ENCODE measurements around the gene FABP1. TPM values are rescaled to one million over a fixed set of nuclear protein-coding genes. Genes with fewer than 3 reads are reported as not detected.

Gene FABP1
- total RNA-seq, 1 donor from 2014 or later: not detected

GRCh38 chr2:88131201-88131998 lies 3.5 kb upstream of the FABP1 start:
- Histone ChIP-seq H3K4me1 (no peaks in the 10 kb centered on the region), H3K27ac (no peak overlapping the region), H3K9me3 (no peaks in the 10 kb centered on the region), H3K27me3 (ENCODE audit: low read depth) (no peaks in the 10 kb centered on the region), H3K4me3 (no peak overlapping the region), H3K36me3 (no peaks in the 10 kb centered on the region)
- intact Hi-C loops (cut with DNase I): no loop called here
- DNase-seq (no peak), ATAC-seq (no peak)
- no peak for TF ChIP-seq CTCF (IDR thresholded peaks at IDR 0.05)

- Histone ChIP-seq H3K4me3 (no peak overlapping the region), H3K9me3 (no peaks in the 10 kb centered on the region), H3K27ac (no peak overlapping the region), H3K27me3 (ENCODE audit: low read depth) (peaks cover 5% of the 10 kb centered on the region), H3K4me1 (no peaks in the 10 kb centered on the region), H3K36me3 (no peaks in the 10 kb centered on the region)
- DNase-seq: no peak
- no peak for TF ChIP-seq CTCF (IDR thresholded peaks at IDR 0.05)
- intact Hi-C loops (cut with DNase I): no loop called here
- no peak for ATAC-seq
These were observed 1.6 kb upstream of the FABP1 start for GRCh38 chr2:88129313-88129959.

GRCh38 chr2:88128654-88129312 lies 921 bp upstream of the FABP1 start:
- Histone ChIP-seq H3K36me3 (no peaks in the 10 kb centered on the region), H3K9me3 (no peaks in the 10 kb centered on the region), H3K4me1 (no peaks in the 10 kb centered on the region), H3K27ac (no peak overlapping the region), H3K27me3 (ENCODE audit: low read depth) (peaks cover 10% of the 10 kb centered on the region), H3K4me3 (no peak overlapping the region)
- no peak for DNase-seq
- intact Hi-C loops (cut with DNase I): no loop called here
- ATAC-seq: no peak
- TF ChIP-seq CTCF (IDR thresholded peaks at IDR 0.05): no peak

DNA sequence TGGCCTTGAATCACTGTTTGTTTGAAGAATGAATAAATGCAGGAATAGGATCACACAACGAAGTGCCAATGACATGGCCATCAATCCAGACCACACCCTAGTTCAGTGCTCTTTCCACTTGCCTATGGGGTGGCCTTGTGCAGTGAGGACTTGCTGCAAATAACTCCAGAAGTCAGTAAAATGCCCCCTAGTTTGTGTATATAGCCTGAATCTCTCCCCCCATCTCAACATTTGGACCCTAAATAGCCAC lies 299 bp downstream of the FABP1 start:
- TF ChIP-seq CTCF (IDR thresholded peaks at IDR 0.05): no peak
- no peak overlapping the region for H3K4me3 ChIP-seq
- no peaks in the 10 kb centered on the region for H3K4me1 ChIP-seq
- no peak overlapping the region for H3K27ac ChIP-seq
- no peak for ATAC-seq
- DNase-seq: no peak
- H3K36me3 ChIP-seq: no peaks in the 10 kb centered on the region
- H3K27me3 ChIP-seq (ENCODE audit: low read depth): peaks cover 13% of the 10 kb centered on the region
- no peaks in the 10 kb centered on the region for H3K9me3 ChIP-seq
- intact Hi-C loops (cut with DNase I): no loop called here

DNA sequence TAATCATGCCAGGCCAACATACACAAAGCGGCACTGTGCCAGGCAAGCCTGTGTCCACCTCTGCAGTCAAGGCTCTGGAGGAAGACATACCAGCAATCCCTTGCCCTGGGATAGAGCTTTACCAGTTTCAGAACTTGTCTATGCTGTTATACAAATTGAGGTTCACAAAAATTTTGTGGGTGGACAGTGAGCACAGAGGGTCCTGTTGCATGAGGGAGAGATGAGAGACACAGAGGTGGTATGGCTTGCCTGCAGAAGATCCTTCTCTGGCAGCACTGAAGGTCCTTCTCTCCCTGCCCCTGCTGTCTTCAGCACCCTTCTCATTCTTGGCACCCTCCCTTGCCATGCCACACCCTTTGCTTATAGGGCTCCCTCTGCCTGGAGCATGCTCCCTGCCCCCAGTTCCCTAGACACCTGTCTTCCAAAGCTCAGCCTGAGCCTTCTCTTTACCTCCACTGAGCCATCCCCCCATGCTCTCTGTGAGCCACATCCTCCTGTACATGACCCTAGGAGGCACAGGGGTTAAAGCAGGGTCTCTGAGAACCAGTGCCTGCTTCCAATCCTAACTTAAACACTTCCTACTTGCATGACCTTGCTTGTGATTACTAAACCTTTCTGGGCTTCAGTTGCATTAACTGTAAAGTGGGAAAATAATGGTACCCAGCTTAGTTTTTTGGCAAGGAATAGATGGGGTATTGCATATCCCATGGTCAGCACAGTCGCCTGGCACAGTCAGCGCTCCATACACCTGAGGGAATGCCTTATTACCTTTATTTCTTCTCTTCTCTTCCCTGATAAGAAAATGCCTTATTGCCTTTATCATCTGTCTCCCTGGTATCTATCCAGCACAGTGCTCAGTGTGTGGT lies 857 bp downstream of the FABP1 start:
- Histone ChIP-seq H3K36me3 (no peaks in the 10 kb centered on the region), H3K4me1 (no peaks in the 10 kb centered on the region), H3K9me3 (no peaks in the 10 kb centered on the region), H3K27me3 (ENCODE audit: low read depth) (peaks cover 13% of the 10 kb centered on the region), H3K4me3 (no peak overlapping the region), H3K27ac (no peak overlapping the region)
- DNase-seq (no peak), ATAC-seq (no peak)
- intact Hi-C loops (cut with DNase I): no loop called here
- TF ChIP-seq CTCF (IDR thresholded peaks at IDR 0.05): no peak

Measured in lower lobe of right lung (tissue), 2 donors.